HG02623 (cell line): ENCODE results near the gene UBTF.
A peak's percentile ranks its signal among the peaks of the same experiment; 100 is the strongest.

Source experiments
- ATAC-seq: cut with Tn5 transposase; IDR thresholded peaks from one replicate; pipeline ENCODE4 v1.9.1; 2021; ENCODE audit warnings: moderate library complexity; ENCODE audit not compliant: unreplicated experiment

UBTF gene

GRCh38 chr17:44219616-44220212, at the start of gene UBTF:
TSS of gene UBTF (minus strand) at chr17:44219675. CDS start at chr17:44218229, 1,446 bp downstream.
- peak; percentile 8 for ATAC-seq

- ATAC-seq, result no peak
Measured at GRCh38 chr17:44268709-44269534, 49.4 kb upstream of the UBTF start.

GRCh38 chr17:44267818-44268490, 48.5 kb upstream of the UBTF start, which contains the start of gene SLC4A1:
TSS of gene SLC4A1 (minus strand) at chr17:44268135. CDS start at chr17:44262866, 5,269 bp downstream.
- ATAC-seq, result no peak

- ATAC-seq, result no peak
Measured at GRCh38 chr17:44267165-44267455, 47.6 kb upstream of the UBTF start.

- no peak for ATAC-seq
Measured at GRCh38 chr17:44266402-44267164, 47.1 kb upstream of the UBTF start.

GRCh38 chr17:44263345-44263902, 43.9 kb upstream of the UBTF start:
- no peak for ATAC-seq

- no peak for ATAC-seq
Measured at GRCh38 chr17:44262654-44263225, 43.3 kb upstream of the UBTF start.

- ATAC-seq, result no peak
Measured at GRCh38 chr17:44260296-44260695, 40.8 kb upstream of the UBTF start.

- ATAC-seq, result no peak
Measured at GRCh38 chr17:44258811-44259351, 39.4 kb upstream of the UBTF start.

- ATAC-seq, result no peak
Measured at GRCh38 chr17:44257815-44258760, 38.6 kb upstream of the UBTF start.

GRCh38 chr17:44256671-44257070, 37.2 kb upstream of the UBTF start:
- ATAC-seq, result no peak

GRCh38 chr17:44255915-44256314, 36.4 kb upstream of the UBTF start:
- ATAC-seq, result no peak

- ATAC-seq, result no peak
Measured at GRCh38 chr17:44254361-44255095, 35.1 kb upstream of the UBTF start.

- ATAC-seq, result no peak
Measured at GRCh38 chr17:44253006-44253405, 33.5 kb upstream of the UBTF start.

GRCh38 chr17:44251062-44251461, 31.6 kb upstream of the UBTF start:
- no peak for ATAC-seq

- no peak for ATAC-seq
Measured at GRCh38 chr17:44249501-44250246, 30.2 kb upstream of the UBTF start.

- ATAC-seq, result no peak
Measured at GRCh38 chr17:44247876-44248736, 28.6 kb upstream of the UBTF start.
